NCI-H146 (cell line): ENCODE data around the gene LETMD1.
A peak's percentile ranks its signal among the peaks of the same experiment; 100 is the strongest.
"Not testable (repeated sequence)": the region's sequence is repeated elsewhere in the genome, so short reads cannot be mapped to it uniquely, and the experiment has no call there.

Source experiments
- DNase-seq: peaks from one replicate; lab custom pipeline; 2025; lab: John Stamatoyannopoulos, UW

LETMD1 gene, protein sequence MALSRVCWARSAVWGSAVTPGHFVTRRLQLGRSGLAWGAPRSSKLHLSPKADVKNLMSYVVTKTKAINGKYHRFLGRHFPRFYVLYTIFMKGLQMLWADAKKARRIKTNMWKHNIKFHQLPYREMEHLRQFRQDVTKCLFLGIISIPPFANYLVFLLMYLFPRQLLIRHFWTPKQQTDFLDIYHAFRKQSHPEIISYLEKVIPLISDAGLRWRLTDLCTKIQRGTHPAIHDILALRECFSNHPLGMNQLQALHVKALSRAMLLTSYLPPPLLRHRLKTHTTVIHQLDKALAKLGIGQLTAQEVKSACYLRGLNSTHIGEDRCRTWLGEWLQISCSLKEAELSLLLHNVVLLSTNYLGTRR

DNA sequence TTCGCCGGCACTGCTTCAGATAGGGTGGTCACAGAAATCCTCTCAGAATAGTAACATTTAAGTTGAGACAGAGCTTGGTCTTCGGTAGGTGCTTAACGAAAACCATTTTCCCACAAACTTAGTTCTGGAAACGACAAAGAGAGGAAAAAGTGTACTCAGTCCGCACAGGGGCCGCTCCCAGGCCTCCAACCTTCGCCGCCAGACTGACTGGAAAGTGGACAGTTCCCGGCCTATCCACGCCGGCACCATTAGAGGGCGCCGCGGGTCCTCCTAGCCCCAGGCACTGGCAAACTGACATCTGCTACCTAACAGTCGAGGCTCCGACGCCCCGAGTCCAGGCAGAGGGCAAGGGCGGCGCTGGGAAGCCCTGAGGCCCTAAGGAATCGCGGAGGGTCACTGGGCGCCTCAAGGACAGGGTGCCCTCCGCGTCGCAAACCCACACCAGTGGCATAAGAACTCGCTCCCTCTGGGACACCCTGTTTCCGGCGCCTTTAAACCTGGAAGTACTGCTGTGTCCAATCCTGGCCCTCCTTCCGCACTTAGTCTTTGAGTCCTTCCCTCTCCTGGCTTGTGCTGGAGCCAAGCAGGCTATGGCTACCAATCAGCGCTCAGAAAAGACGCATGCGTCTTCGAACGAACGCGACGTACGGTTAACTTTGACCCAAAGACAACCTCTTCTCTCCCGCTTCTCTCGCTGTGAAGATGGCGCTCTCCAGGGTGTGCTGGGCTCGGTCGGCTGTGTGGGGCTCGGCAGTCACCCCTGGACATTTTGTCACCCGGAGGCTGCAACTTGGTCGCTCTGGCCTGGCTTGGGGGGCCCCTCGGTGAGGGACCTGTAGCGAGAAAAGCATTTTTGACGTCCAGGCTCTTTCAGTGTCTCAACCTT is at the start of gene LETMD1:
TSS of gene LETMD1 (plus strand) at position 673 of the 886 bp plus-strand sequence. CDS start at position 703, 30 bp downstream.
- DNase-seq, result peak; percentile 99

DNA sequence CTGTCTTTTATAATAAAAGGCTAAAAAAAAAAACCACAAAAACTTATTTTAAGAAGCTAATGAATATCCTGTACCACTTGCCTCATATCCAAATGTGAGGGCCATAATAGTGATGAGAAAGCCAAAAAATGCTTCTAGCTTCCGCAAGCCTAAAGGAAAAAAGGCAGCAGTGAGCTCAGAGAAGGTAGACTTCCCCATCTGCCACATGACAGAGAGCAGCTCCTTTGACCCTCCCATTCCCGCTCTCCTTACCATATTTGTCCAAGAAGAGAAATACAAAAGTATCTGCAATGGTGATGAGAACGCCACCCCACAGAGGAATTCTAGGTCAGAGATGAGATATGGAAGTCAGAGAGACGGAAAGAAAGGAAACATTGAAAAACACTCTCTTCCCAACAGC is 49.0 kb upstream of the LETMD1 start:
- DNase-seq, result no peak

DNA sequence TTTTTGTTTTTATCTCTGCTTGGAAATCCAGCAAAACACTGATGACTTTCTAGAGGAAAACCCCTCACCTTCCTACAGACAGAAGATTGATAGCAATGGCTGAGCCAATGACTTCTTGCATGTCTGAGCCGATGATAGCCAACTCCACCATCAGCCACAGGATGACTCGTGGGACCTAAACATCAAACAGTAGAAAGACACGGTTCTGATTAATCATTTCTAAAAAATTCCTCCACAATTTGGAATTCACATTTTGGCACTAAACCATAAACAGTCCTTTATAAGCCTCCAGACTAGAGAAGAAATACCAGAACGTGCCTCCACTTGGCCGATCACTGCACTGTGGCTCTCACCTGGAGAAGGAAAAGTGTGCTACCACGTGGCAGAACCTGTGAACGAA is 47.9 kb upstream of the LETMD1 start:
- DNase-seq, result no peak

DNA sequence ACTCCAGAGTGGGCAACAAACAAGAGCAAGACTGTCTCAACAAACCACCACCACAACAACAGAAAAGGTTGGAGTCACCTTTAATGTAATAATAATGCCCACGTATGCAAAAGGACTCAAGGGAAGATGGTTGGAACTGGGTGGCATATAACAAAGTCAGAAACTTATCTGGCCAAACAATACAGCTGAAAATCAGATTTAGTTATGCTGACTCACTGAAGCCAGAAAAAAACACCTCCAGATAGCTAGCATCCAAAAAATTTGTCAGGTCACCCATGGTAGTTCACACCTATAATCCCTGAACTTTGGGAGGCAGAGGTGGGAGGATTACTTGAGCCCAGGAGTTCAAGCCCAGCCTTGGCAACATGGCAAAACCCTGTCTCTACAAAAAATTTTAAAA is 46.3 kb upstream of the LETMD1 start:
- DNase-seq, result no peak

DNA sequence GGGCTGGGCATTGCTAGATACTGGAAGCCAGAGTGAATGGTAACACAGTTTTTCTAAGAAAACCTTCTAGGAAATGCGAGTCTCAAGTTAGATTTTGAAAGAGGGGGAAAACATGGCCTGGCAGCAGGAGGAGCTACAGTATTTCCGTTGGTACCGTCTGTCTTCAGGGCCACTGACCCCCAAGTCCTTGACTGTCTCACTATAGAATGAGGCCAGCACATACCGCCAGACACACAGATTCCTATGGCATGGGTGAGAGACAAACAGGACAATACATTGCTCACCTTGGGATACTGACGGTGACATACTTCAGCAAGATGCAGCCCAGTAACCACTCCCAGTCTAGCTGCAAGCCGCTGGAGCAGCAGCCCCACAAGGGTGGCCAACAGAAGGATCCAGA is 43.6 kb upstream of the LETMD1 start:
- no peak for DNase-seq

DNA sequence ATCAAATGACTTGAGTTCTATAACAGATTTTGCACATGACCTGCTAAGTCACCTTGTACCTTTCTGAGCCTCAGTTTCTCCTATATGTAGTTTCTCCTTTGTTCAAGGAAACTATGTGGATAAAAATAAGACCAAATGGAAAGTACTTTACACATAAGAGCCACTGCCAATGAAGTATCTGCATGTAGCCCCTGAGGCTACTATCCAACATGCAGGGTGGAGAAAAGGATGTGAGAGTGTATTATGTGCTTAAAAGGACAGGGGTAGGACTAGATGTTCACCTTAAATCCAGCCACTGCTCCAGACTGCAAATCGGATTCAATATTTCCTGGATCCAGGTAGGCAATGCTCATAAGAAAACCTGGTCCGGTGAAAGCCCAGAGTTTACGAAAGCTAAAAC is 43.1 kb upstream of the LETMD1 start:
- DNase-seq, result no peak

DNA sequence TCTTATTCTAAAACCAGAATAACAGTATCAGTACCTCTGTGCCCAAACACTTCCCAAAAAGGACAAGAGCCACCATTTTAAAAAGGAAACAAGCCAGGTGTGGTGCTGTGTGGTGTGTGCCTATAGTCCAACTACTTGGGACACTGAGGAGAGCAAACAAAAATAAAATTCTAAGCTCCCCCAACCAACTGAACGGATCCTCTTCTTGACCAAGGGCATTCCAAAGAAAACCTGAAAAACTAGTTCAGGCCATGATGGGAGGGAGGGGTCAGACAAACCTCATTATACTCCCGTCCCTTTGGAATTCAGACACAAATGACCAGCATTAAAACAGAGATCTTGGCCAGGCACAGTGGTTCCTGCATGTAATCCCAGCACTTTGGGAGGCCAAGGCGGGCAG is 42.5 kb upstream of the LETMD1 start:
- no peak for DNase-seq

DNA sequence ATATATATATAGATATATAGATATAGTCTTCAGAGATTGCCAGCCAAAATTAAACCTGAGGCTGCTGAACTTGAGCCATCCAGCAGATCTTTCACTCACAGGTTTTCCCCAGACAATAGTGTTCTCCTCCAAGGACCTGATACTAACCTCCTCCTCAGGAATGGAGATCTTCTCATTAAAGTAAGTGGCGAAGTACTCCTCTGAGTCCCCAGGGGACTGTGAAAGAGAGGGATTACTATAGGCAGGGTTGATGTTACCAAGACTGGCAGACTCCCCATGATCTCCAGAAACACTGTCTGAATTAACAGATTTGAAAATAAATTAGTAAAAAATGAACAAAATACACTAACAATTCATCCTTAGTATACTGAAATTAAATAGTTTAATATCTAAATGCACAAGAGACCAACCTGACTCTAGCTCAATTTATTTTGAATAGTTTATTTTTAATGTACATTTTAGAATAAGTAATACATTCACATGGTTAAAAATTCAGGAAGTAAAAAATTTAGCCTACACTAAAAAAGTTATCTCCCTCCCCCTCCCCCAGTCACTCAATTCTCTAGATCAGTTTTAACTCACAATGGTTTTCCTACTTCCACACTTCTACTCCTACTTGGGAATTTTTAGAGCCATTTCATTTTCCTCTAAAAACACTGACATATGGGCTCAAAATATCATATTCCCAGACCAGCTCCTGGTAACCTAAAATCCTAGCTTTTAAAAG is 39.6 kb upstream of the LETMD1 start:
- DNase-seq, result no peak

DNA sequence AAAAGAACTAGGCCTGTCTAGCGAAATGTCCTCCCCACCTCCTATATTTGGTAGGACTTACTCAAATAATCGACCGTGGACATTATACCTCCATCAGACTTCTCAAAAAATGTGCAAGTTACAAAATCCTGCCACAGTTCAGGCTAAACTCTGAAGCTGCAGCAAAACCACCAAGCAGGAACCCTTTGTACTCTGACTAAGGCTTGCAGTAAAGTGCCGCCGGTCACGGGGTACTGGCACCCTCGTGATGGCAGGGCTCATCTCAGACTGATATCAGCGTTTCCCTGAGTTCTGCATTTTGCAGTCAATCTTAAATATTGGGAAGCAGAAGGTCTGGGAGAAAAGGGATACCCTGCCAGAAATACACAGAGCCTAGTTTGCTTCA is 39.1 kb upstream of the LETMD1 start:
- no peak for DNase-seq

DNA sequence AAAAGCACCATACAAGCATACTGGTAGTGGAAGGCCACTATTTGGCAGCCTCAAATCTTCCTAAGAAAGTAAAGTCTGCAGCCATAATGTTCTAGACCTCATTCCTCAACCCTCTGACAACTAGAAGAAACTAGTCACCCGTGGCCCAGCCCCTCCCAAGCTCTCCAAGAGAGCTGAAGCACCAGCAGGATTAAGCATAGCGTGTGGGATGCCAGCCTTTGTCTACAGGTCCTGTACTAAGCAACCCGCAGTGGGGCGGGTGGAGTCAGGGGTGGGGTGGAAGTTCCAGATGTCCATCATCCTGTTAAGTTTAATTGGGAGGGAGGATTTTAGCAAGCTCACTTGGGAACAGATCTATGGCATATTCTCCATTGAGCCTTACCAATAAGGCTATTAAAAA is 36.2 kb upstream of the LETMD1 start:
- DNase-seq, result no peak

DNA sequence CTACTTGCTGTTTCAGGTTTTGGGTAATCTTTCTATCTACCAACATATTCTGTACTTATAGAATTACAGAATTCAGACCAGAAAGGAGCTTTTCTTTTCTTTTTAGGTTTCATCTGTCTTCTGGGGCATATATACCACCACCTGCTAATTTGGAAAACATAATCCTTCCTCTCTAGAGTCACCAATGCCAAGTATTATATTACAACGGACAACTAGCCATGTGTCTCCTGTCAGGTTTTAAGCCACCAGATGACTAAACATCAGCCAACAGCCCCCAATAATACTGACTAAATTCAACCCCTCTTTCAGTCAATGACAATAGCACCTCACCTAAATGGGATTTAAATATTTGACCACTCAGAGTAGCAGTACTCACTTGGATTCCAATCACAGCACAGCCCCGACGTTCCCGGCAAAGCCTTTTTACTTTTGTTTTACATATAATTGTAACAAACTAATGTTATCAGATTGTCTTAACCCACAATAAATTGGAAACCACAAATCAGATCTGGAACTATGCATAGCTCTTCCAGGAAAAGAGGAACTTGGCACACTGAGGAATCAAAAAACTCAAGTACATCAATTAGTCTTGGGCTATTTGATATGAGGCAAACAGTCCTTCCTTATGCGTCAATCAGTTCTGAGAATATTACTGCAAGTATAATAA is 35.4 kb upstream of the LETMD1 start:
- no peak for DNase-seq

DNA sequence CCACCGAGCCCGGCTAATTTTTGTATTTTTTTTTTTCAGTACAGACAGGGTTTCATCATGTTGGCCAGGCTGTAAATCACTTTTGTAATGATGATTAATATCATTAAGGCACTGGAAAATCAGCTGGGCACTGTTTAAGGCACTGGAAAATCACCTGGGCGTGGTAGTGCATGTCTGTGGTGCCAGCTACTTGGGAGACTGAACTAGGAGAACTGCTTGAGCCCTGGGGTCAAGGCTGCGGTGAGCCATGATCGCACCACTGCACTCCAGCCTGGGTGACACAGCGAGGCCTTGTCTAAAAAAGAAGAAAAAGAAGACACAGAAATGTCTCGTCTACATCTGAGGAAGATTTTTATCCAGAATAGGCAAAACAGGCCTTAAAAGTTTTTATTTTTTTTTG is 34.7 kb upstream of the LETMD1 start:
- no peak for DNase-seq

DNA sequence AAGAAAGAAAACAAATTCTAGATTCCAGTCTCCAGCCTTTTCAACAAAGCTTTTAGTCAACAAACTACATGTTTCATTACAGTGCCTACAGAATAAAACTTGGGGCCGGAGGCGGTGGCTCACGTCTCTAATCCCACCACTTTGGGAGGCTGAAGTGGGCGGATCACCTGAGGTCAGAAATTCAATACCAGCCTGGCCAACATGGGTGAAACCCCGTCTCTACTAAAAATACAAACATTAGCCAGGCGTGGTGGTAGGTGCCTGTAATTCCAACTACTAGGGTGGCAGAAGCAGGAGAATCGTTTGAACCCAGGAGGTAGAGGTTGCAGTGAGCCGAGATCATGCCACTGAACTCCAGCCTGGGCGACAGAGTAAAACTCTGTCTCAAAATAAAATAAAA is 33.7 kb upstream of the LETMD1 start:
- DNase-seq, result not testable (repeated sequence)

DNA sequence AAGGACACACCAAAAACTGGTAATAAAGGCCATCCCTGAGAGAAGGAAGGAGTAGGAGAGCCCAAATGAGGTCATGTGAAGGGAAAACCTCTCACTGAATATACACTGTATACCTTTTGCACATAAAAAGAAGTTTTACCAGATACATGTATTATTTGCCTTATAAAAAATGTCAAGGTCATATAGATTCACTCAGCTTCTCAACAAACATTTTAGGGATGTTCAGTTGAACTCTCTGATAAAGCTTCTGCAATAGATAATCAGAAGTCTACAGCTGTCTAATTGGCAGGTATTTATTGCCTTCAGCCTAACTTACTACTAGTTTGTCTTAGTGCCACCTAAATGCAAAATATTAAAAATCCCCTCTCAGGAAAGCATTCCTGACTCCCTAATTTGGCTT is 30.7 kb upstream of the LETMD1 start:
- DNase-seq, result no peak

DNA sequence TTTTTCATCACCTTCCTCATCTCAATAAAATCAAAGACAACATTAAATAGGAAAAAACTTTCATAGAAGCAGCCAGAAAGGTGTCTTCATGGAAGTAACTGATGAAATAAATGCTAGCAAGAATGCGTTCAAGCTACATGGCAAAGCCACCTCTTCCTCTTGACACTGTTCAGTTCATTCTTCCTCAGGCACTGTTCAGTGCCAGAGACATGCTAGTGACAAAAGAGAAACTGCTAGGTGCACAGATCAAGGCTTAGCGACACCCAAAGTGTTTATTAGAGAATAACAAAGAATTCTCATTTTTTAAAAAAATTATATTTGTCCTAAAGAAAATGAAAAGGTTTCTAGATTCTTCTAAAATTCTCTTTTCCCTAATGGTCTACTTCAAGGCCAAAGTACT is 29.2 kb upstream of the LETMD1 start:
- no peak for DNase-seq

DNA sequence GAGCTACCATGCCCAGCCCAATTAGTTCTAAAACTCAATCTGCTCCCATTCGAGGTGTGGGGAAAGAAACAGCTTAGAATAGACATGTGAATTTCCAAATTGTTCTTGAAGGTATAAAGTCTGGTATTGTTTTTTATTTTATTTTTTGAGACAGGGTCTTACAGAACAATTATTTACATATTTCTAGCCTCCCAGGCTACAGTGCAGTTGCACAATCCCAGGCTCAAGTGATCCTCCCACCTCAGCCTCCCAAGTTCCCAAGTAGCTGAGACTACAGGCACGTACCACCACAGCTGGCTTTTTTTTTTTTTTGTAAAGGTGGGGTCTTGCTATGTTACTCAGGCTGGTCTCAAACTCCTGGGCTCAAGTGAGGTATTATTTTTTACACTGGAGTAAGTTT is 28.2 kb upstream of the LETMD1 start:
- DNase-seq, result no peak

DNA sequence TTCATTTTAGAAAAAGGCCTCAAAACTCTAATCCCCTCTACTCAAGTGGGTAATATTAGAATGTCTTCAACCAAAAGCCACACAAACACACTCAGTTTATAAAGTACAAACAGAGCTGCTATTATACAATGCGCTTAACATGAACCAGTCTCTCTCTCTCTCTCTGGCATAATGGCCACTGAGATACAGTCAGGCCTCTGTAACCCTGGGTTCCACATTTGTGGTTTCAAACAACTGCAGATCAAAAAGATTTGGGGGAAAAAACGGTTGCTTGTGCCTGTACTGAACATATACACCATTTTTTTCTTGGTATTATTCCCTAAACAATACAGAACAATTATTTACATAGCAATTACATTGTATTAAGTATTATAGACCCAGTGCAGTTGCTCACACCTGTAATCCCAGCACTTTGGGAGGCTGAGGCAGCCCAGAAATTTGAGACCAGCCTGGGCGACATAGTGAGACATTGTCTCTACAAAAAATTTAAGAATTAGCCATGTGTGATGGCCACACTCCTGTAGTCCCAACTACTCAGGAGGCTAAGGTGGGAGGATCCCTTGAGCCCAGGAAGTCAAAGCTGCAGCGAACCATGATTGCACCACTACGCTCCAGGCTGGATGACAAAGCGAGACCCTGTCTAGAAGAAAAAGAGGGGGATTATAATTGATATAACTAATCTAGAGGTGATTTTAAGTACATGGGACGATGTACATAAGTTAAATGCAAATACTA is 27.5 kb upstream of the LETMD1 start:
- peak; percentile 83 for DNase-seq

DNA sequence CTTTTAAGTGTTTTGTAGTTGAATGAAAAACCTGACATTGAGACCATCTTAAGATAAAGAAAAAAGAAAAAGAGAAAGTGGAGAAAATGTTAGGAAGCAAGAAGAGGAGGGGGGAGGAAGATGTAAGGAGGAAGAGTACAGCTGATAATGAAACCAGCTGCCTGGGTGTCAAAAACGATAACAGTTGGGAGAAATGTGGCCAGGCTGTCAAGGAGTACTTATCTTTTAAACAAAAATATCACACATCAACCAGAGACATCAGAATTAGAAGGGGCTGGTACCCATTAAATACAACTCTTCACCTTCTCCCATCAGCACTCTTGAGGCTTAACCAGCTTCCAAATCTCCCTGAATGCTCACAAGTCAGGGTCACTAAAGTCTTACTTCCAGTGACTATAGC is 26.4 kb upstream of the LETMD1 start:
- no peak for DNase-seq

DNA sequence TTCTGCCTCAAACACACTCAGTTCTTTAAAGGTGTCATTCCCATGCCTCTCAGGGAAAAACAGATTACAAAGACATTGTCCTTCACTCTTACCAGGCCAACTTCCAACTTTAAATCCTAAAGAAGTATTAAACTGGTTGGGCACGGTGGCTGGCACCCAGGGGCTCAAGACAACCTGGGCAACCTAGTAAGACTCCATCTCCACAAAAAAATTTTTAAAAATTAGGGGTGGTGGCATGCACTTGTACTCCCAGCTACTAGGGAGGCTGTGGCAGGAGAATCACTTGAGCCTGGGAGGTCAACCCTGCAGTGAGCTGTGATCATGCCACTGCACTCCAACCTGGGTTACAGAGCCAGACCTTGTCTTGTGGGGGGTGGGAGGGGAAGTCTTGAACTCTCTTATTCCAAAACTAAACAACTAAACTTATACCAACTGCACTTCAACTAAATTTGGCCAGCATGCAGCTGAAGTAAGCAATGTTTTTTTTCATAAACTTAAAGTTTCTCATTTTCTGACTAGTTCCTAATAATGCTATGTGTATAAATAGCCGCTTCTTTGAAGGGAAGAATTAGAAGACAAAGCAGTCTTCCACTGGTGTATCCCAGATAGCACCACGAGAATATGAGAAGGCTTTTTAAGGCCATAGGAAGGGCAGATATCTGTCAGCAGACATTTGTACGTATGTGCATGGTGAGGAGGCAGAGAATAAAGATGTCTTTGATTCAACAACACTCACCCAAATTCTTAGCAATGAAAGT is 24.3 kb upstream of the LETMD1 start:
- DNase-seq, result no peak

DNA sequence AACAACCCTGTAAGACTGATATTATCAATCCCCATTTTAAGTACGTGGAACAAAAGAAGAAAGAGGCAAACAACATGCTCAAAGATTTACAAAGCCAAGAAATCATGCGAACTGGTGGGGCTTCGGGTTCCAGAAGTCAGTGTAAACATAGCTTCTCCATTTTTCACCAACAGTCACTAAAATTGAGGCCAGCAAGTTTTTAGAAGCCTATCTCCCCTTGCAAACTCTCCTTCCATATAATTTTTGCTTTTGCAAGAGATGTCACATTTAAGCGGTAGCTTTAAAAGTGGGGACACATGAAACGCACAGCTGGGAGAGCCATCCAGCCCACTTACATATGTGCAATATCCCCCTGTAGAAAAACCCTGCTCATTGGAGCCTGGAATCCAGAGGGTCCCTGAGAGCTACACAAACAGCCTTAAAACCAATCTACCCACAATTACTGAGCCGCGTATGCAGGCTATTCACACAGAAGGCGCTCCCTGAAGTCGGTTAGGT is 22.7 kb upstream of the LETMD1 start:
- no peak for DNase-seq
